HK-2 (cell line): Measurements from ENCODE around the gene TMEM121B.

ENCODE experiments used
- DNase-seq: peaks from one replicate; pipeline ENCODE4 v3.0.0-alpha.2; 2018; ENCODE audit not compliant: unreplicated experiment

The TMEM121B gene

DNA sequence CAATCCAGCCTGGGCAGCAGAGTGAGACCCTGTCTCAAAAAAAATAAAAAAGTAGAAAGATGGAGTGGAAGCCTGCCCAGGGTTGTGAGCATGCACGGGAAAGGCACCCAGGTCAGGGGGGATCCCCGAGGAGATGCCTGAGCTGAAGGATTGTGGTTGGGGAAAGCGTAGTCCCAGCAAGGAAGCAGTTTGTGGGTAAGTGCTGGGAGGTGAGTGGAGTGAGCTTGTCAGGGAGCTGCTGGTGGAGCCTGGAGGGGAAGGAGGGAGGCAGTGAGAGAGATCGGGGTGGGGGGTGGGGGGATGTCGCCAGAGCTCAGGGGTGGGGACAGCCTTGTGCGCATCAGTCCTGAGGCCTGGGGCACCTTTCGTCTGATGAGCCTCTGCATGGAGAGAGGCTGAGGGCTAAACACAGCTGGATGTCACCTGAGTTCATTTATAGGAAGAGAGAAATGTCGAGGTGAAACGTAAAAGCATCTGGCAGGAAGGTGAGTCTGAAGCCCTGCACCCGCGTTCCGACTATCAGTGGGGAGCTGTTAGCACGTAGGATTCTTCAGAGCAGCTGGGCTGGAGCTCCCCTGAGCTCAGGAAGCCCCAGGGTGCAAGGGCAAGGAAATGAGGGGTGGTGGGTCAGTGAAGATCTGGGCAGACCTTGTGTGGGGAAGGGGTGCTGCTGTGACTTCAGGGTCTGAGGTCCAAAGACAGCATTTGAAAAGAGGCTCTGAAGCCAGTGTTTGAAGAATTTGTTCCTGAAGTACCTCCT is 10.2 kb downstream of the TMEM121B start:
- no peak for DNase-seq

DNA sequence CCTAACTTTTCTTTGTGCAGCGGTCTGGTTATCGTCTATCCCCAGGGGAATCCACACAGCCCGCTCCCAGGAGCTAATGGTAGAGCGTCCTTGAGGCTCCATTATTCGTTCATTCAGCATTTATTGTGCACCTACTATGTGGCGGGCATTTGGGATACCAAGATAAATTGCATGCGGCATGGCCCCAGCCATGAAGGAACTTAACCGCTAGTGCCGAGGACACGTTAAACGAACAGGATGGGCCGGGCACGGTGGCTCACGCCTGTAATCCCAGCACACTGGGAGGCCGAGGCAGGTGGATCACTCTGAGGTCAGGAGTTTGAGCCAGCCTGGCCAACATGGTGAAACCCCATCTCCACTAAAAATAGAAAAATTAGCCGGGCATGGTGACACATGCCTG is 11.2 kb downstream of the TMEM121B start:
- no peak for DNase-seq

DNA sequence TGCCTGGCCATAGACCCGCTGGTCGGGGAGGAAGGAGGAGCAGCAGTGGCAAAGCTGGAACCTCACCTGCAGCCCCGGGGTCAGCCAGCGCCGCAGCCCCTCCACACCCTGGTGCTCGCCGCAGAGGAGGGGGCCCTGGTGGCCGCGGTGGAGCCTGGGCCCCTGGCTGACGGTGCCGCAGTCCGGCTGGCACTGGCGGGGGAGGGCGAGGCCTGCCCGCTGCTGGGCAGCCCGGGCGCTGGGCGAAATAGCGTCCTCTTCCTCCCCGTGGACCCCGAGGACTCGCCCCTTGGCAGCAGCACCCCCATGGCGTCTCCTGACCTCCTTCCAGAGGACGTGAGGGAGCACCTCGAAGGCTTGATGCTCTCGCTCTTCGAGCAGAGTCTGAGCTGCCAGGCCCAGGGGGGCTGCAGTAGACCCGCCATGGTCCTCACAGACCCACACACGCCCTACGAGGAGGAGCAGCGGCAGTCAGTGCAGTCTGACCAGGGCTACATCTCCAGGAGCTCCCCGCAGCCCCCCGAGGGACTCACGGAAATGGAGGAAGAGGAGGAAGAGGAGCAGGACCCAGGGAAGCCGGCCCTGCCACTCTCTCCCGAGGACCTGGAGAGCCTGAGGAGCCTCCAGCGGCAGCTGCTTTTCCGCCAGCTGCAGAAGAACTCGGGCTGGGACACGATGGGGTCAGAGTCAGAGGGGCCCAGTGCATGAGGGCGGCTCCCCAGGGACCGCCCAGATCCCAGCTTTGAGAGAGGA is 11.9 kb downstream of the TMEM121B start:
- DNase-seq: no peak

DNA sequence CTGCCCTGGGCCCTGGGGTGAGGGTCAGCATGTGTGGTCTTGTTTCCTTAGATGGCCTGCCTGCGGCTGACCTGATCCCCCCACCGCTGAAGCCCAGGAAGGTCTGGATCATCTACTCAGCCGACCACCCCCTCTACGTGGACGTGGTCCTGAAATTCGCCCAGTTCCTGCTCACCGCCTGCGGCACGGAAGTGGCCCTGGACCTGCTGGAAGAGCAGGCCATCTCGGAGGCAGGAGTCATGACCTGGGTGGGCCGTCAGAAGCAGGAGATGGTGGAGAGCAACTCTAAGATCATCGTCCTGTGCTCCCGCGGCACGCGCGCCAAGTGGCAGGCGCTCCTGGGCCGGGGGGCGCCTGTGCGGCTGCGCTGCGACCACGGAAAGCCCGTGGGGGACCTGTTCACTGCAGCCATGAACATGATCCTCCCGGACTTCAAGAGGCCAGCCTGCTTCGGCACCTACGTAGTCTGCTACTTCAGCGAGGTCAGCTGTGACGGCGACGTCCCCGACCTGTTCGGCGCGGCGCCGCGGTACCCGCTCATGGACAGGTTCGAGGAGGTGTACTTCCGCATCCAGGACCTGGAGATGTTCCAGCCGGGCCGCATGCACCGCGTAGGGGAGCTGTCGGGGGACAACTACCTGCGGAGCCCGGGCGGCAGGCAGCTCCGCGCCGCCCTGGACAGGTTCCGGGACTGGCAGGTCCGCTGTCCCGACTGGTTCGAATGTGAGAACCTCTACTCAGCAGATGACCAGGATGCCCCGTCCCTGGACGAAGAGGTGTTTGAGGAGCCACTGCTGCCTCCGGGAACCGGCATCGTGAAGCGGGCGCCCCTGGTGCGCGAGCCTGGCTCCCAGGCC is 12.7 kb downstream of the TMEM121B start:
- DNase-seq: no peak

DNA sequence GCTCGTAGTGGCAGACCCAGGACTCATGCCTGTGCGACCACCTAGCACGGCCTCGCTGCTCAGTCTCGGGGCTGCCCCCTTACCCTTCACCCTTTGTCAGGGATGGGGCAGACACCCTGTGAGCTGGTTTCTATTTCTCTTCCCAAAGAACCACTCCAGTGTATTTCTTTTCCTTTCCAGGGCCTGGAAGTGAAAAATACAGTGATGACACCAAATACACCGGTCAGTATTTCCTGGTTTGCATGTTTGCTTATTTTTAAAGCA is 13.7 kb downstream of the TMEM121B start:
- DNase-seq: no peak

DNA sequence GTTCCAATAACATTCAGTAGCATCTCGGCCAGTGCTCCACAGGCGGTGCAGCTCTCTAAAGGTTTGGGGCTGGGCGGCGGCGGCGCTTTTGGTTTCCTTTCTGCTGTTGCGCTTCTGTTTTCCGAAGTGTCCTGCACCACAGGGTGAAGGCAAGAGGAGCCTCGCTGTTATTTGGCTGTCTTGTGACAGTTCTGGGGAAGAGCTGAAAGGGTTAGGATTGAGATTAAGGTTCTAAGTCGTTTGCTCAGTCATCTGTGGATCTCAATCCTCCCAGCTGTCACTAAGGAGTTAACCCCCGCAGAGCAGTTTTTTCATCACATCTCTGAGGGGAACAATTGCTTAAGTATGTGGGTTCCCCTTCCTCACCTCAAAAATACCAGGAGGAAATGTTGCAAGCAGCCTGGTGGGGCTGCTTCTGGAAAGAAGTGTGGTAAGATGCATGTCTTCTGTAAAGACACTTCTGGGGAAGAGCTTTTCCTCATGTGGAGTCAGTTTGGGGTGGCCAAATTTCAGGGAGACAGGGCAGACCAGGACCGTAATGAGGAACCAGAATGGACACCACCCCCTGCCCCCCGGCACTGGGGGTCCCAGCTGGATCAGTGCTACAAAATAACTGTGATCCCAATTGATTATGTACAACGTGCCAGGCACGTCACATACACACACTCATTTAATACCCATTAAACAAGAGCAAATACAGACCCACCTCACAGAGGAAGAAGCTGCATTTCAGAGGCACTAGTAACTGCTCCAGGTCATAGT is 14.2 kb downstream of the TMEM121B start:
- DNase-seq: no peak

DNA sequence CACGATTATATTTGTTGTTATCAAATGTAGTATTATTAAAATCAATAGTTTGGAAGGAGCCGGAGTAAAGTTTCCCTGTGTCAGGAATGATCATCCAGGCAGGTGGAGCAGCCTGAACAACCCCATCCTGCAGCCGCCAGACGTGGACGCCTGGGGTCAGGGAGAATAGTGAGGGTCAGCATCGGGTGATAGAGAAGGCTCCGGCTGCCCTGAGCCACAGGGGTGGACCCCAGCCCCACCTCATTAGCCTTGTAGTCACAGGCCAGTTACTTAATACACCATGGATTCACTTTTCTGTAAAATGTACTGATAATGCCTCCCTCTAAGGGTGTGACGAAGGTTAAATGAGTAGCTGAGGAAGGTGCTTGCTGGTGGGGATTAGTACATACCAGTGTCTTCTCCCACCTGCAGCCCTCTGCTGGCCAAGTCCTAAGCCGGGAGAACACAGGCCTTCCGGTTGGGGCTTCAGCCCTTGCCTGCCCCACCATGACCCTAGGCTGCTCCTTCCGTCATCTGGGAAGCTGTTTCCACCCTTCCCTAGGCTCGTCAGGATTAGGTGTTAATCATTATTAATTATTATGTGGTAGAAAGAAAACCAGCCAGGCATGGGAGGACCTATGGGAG is 14.9 kb downstream of the TMEM121B start:
- DNase-seq: no peak

DNA sequence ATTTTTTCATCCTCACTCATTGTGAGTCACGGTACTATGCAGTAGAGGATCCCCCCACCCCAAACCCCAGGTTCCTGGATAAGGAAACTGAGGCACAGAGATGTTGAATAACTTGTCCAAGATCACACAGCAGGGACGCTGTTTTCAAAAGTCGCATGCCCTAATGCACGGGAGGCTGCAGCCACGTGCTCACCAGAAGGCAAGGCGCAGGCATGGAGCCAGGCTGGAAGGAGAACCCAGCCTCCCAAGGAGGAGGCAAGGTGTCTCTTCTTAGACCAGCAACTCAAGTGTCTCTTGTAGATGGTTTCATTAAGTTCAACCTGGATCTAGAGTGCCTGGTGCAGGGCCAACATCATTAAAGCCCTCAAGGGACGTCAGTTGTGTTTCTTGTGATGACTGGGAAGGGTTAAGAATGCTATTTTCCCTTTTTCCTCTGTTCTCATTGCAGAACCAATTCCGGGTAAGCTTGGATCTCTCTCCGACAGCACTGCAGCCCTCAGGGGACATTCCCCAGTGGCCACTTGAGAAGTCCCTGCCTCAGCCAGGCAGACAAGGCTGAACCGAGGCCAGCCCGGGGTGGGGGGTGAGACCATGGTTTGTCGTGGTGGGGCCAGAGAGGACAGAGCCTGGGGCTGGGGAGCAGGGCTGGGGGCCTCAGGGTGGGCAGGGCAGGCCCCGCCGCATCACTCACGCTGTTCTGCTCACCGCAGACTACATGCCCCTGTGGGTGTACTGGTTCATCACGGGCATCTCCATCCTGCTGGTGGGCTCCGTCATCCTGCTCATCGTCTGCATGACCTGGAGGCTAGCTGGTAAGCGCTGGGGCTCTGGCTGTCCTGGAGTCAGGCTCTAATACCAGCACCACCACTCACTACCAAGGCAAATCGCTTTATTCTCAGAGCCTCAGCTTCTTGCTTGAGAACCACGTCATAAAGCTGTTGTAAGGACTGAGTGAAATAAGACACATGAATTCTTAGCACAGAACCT is 15.7 kb downstream of the TMEM121B start:
- no peak for DNase-seq

DNA sequence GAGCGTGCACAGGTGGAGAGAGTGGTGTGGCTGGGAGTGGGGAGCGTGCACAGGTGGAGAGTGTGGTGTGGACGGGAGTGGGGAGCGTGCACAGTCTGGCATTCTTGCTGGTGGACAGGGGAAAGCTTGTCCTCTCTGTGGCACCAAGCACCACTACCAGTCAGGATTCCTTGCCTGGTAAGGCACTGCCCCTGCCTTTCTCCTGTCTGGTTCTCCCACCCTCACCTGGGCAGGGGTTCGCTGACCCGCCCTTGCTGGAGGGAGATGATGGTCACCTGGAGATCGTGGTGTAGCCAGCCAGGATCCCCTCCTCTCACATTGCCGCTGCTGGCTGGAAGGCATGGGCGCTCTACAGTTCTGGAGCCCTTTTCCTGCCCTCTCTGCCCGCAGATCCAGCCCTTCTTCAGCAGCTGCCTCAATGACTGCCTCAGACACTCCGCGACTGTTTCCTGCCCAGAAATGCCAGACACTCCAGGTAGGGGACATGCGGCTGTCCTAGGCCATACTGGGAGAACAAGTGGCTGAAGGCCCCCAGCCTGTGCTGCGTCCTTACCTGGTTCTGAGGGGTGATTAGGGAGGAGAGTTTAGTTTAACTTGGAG is 16.7 kb downstream of the TMEM121B start:
- DNase-seq: no peak

DNA sequence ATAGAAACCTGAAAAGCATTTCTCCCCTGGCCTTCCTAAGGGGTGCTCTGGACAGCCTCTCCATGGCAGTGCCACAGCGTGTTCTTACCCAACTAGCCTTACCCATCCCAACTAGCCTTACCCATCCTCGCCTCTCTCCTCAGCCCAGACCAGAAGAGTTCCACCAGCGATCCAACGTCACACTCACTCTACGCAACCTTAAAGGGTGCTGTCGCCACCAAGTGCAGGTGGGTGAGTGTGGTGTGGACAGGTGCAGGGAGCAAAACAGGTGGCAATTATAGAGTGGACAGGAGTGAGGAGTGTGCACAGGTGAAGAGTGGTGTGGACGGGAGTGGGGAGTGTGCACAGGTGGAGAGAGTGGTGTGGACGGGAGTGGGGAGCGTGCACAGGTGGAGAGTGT is 17.8 kb downstream of the TMEM121B start:
- no peak for DNase-seq

DNA sequence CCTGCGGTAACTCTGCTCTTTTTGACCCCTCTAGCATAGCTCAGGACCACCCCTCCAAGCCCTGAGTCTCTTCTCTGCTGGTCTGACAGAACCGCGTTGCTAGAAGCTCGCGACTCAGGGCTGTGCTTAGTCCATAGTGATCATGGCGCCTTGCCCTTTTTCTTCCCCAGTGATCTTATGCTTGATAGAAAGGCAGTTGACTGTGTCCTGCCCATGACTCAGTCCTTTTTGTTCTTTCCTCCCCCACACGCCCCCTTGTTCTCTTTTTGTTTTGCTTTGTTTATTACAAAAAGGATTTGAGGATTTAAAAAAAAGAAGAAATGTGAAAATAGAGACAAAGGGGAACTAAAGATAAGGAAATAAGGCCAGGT is 18.9 kb downstream of the TMEM121B start:
- no peak for DNase-seq

DNA sequence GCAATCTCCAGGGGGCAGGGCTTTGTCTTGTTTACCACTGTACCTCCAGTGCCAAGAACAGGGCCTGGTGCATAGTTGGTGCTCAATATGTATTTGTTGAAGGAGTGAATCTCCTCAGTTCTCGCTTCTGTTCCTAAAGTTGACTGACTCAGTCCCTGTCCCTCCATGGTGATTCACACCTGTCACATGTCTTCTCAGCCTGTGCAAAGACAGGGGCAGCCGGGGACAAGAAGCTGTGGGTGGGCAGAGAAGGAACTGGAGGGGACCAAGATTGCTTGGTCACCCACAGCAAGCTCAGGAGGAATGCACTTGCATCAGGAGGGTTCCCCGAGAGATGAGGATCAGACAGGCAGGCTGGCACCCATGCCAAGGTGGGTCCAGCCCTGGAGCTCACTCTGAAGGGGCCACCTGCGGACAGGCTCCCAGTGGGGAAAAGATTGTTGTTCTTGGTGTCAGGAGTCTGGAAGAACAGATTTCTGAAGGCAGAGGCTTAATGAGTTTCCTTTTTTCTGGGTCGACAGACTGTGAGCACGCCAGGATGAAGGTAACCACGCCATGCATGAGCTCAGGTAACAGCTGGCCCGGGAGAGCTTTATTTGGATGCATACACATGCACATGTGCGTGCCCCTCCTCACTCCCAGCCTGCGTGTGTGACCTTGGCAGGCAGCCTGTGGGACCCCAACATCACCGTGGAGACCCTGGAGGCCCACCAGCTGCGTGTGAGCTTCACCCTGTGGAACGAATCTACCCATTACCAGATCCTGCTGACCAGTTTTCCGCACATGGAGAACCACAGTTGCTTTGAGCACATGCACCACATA is 19.5 kb downstream of the TMEM121B start:
- DNase-seq: no peak

DNA sequence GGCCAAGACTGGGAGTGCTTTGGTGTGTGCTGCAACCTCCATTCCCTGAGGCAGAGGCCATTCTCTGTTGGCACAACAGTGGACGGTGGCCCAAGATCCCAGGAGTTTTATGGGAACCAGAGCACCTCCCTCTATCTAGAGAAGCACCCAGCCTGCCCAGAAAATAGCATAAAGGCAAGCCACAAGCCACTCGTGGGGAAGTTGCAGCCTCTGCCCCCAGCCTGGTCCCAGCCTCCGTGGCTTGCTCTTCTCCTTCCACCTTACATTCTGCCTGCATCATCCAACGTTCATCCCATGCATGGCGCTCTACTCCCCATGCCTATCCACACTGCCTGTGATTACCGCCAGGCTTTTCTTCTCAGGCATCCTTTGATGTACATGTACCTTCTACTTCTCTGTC is 20.5 kb downstream of the TMEM121B start:
- DNase-seq: no peak

DNA sequence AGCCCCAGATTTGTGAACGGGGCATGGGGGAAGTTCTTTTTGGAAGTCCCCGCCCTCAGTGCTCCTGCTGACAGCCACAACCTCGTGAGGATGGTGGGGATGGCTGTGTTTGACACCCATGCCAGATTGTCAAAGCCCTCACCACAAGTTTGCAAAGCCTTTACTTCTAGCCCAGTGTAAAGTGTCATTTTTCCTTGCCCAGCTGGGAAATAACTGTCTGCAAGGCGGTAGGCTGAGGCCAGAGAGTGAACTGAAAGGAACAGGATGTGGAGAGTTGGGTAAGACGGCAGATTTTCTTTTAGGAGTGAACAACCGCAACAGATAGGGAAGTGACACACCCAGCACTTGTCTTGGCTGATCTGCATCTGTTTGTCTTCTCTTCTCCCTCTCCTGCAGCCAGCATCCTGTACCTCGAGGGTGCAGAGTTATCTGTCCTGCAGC is 22.8 kb downstream of the TMEM121B start:
- DNase-seq: no peak

DNA sequence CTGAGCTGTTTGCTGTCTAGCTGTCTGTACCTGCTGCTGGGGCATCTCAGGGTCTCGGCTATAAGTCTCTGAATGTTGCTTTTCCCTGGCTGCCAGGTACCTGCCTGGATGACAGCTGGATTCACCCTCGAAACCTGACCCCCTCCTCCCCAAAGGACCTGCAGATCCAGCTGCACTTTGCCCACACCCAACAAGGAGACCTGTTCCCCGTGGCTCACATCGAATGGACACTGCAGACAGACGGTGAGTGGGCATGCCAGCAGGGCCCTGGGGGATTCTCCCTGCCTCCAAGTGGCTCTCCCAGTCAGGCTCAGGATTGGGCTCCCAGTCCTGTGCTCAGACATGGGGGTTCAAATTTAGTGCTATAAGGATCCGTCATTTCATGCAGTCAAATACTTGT is 23.5 kb downstream of the TMEM121B start:
- no peak for DNase-seq

DNA sequence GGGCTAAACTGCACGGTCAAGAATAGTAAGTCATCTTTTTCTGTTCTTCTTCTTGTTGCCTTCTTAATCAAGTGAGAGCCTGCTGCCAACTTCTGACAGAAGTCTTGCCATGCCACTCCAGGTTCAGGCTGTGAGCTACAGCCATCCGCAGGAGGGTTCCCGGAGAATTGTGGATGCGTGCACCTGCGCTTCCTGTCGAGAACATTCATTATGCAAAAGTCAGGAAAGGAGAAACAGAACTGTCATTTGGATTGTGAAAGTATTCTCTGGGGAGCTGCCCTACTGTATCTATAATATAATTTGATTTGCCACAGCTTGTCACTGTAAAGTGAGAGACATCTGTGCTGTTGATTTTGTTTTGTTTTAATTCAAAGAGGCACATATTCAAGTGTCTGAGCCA is 24.1 kb downstream of the TMEM121B start:
- DNase-seq: no peak

DNA sequence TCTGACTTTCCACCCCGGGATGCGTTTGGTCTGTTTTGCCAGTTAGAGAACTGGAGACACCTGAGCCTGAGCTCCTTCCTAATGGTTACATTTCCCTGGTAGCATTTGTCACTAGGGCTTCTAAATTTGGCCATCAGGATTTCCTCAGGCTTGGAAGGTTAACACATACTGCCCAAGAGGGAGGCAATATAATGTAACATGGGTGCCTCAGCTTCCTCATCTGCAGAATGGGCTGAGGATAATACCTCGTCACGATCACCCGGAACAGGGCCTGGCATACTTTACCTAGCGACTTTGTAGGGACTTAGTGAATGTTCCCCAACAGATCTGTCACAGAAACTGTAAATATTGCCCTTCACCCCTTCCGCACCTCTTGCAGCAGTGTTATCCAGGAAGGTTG is 25.1 kb downstream of the TMEM121B start:
- no peak for DNase-seq

DNA sequence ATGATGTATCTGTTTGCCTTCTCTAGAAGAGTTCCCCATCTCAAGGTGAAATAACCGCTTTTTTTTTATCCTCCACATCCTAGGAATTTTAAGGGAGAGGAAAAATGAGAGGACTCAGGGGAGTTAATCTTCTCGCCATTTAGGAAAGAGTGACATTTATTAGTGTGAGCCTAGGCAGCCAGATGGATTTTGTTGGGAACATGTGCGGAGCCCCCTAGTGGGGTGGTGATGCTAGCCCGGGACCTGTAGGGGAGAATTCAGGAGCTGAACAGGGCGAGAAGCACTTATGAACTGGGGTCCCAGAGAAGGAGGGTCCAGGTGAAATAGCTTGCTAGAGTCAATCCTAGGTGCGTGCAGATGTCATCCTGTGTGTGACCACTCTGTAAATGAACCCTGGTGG is 25.6 kb downstream of the TMEM121B start:
- DNase-seq: no peak

DNA sequence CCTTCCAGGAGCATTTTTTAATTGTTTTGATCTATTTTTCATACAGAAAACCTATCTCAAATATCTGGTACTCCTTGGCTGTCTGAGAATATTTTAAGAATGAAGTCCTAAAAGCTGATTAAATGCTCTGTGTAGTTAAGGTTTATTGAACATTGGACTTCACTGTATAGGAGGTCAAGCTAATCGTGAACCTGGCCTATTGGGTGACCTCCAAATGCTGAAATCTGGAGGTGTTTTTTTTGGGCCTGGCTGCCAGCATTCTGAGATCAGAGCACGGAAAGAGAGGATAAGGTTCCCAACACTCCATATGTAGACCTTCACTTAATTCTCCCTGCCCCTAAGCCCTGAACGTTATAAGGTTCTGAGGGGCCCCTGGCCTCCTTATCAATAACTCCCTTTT is 28.1 kb downstream of the TMEM121B start:
- DNase-seq: no peak
